Stimulated activated CD8-positive, alpha-beta memory T cell treated with anti-CD3 and anti-CD28 coated beads, Interleukin-15, amount 100 ng/mL, for 24 hours (primary cell): ENCODE results near the gene CCDC6.
"Not testable (repeated sequence)": the region's sequence is repeated elsewhere in the genome, so short reads cannot be mapped to it uniquely, and the experiment has no call there.

Experiments
- DNase-seq: peaks from one replicate; pipeline ENCODE4 v3.0.0-alpha.2; 2020; ENCODE audit warnings: low read depth

Gene CCDC6

DNA sequence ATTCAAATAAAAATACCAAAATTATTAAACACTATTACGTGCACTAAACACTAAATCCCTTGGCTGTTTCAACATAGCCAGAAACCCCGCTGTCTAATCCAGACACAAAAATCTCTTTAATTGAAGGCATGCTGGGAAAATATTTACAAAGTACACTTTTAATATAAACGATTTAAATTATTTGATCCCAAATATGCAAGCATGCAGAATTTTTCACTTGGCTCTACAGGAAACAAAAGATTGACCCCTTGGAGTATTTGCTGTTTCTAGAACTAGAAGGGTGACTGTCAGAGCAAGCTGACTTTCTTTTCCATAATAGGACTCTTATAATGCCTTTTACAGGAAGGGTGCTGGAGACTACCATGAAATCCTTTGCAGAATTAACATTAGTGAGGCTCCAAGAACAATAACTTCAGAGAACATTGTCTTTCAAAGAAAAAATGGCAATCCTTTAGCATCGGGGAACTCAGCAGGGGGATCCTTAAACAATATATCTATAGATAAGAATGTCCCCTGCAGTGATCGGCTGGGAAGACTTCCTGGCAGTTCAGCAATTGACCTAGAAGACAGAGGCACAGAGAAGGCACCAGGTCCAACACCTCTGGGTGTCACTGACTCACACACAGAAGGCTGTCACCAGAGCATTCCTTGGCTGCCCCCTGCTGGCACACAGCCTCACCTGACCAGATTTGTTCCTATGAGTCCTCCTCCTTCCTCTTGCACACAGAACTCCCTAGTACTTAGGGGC, 97.3 kb downstream of the CCDC6 start:
- peak; percentile 33 for DNase-seq

DNA sequence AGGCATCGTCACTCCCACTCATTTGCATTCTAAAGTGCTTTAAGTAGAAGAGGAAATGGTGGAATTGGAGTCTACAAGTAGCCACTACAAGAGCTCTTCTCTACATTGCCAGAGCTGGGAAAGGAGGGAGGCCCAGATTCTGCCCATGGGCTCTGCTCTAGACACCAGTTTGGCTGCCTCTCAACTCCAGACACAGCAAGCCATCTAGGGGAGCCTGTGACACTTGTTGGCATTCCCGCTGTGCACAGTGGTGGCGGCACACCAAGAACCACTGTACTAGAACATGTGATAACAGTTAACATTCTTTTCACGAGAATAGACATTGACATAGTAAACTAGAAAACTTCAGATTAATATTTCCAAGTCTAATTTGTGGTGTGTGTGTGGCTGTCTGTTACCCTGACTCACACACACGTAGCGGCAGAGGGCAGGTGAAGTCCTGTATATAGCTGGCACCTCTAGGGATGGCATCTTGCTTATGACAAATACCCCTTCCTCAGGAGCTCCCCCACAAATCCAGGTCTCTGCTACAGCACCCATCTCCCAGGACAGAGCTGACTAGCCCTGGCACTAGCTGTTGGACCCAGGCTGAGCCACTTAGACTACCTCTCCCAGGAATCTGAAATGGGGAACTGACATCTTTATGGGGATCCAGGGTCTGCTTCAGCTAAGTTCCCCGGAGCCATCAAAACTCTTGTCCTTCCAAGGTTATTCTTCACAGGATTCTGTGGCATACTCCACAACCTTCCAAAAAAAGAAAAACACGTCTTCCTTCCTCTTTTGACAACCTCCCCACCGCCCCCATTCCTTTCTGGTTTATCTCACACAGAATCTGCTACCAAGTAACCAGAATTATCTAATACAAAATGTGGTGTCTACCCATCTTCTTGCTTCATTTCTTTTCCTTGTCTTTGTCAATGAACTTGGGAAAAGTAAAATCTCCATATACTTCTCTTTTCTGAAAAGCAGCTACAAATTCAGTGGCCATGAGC, 98.4 kb downstream of the CCDC6 start:
- DNase-seq, result no peak

DNA sequence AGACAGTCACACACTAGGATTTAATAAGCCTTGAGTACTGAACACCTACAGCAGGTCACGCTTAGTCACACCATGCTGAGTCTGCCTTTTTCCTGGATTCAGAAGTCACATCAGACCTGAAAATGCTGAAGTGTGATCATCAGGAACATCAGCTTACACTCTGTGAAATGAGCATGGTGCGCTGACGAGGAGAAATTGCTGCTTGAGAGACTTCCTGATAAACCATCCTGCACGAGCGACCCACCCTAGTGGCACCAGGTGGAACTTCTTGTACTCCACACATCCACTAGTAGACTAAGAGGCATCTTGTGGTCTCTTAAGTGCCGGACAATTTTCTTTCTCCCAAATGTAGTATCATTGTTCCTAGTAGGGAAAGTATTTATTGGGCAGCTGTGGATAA, 101.3 kb downstream of the CCDC6 start:
- no peak for DNase-seq

DNA sequence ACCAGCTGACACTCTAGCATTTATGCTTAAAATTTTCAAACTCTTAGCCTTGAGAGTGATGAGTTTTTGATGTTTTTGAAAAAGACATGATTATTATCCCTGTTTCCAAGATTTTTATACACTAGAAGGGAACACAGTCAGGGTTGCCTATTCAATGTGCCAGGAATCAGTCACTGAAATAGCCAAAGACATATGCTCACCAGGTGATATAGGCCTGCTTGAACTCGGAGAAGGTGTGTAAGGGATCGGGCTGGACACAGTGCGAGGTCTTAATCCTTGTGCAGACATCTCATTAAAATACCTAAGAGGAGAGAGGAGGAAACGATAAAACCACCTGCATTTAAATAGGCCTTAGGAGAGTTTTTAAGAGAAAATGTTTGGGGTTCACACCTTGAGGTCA, 102.1 kb downstream of the CCDC6 start:
- DNase-seq, result no peak

DNA sequence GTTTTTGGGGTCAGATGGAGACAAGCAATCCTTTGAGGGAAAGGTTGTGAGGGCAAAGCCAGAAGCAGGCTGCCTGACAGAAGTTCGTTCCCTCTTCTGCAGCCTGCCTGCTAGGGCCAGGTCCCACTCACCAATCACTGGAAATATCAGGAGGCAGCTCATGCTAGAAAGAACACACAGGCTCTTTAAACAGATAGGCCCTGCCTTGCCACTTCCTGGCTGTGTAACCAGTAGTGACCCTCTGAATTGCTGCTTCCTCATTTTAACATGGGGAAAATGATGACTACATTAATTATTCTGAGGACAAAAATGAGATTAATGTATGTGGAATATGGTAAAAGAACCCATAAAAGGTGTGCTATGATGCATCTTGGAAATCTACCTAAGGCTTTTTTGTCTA, 102.6 kb downstream of the CCDC6 start:
- DNase-seq, result no peak

DNA sequence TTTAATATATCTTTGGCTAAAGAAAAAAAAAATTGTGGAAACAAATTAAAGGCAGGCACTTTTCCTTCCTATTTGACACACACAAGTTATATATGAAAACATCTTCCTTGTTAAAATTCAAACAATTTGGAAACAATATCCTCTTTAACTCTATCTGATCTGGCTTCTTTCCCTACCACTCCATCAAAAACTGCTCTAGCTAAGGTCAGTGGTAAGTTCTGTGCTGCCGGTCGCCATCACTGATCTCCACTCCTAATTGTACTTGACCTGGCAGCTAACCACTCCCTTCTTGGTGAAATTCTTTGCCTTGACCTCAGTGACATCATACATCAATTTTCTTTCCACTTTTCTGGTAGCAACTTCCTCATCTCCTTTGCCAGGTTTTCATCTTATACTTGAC, 105.2 kb downstream of the CCDC6 start:
- no peak for DNase-seq

DNA sequence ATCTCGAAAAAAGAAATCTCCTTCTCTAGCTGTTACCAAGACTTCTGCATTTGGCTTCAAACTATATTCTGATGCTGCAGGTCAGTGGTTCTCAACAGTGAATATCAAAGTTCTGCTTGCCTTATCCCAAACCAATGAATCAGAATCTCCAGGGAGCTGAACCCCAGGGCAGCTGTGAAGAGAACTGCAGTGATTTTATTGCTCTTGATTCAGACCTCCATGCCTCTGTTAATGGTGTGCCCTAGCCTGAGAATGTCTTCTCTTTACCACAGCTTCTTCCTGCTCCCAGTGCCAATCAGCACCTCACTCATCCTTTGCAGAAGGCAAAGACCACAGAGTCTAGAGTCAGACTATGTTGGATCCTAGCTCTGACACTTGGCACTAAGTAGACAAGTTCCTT, 106.9 kb downstream of the CCDC6 start:
- no peak for DNase-seq

DNA sequence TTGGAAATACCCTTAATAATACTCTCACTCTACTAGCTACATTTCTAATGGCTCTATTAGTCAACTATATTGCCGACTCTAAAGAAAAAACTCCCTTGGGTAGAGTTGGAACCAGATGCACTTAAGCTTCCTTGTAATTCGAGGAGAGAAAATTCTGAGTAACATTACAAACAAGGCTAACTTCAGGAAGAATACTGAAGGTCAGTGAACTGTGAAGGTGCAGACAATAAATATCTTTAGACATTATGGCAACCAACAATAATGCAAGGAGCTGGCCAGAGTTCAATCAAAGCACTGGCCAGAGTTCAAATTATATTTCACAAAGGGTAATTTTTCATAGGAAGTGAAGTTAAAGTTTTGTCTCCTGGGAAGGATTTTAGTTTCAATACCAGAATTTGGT, 112.4 kb downstream of the CCDC6 start:
- no peak for DNase-seq

DNA sequence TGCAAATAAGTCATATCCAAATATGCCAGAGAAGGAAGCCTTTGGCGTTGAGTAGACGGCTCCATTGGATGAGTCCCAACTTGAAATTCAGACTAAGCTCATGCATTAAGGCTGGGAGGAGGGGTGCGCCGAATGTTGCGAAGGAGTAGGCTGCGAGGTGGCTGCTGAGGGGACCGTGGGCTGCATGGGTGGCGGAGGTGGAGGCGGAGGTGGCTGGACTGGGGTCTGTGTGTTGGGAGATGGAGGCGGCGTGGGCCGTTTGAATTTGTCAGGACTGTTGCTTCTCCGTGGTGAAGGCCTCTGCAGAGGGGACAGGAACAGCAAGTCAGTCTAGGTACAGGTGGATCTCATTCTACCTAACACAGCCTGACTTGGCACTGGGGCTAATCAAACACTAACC, 113.5 kb downstream of the CCDC6 start:
- DNase-seq, result no peak

DNA sequence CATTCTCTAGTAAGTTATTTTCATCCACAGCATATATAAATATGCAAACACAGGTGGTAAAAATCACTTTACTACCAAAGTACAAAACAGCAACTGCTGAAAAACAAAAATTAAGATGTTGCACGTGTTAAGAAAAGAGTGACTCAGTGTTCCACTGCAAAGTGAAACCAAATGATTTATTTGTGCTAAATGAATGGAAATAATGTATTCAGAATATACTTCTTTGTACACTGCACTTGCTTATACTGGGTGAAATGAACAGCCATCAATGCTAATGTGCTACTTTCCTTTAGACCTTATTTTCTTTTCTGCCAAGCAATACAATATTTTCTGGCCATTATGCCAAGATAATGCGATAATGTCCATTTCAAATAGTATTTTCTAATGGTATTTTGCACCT, 114.8 kb downstream of the CCDC6 start:
- no peak for DNase-seq

DNA sequence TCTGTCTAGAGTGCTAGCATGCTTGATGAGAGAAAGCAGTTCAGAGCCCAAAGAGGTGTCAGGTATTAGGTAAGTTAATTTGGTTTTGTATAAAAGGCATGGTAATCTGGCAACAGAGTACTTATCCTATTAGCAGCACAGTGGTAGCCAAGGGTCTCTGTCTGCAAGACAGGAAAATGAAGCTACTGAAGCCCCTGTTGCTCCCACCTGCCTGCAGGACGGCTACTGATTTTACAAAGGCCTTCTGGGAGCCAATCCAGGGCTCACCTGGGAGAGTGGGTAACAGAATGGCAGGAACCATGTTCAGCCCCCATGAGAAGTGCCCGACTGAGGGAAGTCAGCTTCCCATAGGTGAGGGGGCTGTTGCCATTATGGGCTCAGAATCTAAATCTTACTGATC, 116.3 kb downstream of the CCDC6 start:
- DNase-seq, result not testable (repeated sequence)

DNA sequence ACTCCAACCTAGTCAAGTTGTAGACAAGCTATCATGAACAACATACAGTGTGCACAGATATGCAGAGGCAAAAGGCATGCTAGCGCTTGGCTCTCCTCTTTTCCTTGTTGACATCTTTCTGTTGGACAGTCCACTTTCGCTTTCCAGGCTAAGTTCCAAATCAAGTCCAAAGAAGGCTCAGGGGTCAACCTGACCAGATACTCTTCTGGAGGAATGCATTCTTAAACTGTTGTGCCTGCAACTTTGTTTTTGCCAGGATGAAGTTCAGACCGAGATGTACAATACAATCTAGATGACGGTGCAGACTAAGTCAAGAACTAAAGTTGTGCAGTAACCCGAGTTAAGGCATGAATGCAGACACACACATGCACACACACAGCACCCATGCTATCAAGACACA, 117.4 kb downstream of the CCDC6 start:
- not testable (repeated sequence) for DNase-seq

DNA sequence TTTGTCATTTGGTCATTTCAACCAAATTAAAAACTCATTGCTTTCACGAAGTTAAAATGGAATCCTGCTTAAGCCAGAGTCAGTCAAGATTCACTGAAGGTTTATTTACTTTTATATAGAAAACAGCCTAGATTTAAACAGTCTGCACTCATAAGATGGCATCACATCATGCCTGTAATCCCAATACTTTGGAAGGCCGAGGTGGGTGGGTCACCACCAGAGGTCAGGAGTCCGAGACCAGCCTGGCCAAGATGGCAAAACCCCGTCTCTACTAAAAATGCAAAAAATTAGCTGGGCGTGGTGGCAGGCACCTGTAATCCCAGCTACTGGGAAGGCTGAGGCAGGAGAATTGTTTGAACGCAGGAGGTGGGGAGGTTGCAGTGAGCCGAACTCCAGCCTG, 119.3 kb downstream of the CCDC6 start:
- DNase-seq, result not testable (repeated sequence)

DNA sequence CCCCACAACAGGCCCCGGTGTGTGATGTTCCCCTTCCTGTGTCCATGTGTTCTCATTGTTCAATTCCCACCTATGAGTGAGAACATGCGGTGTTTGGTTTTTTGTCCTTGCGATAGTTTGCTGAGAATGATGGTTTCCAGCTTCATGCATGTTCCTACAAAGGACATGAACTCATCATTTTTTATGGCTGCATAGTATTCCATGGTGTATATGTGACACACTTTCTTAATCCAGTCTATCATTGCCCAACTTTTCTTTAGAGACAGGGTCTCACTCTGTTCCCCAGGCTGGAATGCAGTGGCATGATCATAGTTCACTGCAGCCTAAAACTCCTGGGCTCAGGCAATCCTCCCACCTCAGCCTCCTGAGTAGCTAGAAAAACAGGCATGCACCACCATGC, 120.9 kb downstream of the CCDC6 start:
- not testable (repeated sequence) for DNase-seq

DNA sequence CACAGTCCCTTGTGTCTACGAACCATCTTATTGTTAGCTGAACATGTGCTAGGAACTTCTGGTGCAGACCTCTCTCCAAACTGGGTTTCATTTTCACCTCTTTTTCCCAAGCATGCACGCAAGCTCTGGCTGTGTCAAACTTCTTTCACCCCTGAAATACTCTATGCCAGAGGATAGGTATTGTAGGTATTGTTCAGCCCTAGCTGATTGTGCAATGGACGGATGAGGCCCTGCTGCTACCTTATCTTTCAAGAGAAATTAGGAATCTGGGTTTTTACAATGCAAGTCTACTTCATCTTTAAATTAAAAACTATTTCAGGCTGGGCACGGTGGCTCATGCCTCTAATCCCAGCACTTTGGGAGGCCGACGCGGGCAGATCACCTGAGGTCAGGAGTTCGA, 124.8 kb downstream of the CCDC6 start:
- no peak for DNase-seq

DNA sequence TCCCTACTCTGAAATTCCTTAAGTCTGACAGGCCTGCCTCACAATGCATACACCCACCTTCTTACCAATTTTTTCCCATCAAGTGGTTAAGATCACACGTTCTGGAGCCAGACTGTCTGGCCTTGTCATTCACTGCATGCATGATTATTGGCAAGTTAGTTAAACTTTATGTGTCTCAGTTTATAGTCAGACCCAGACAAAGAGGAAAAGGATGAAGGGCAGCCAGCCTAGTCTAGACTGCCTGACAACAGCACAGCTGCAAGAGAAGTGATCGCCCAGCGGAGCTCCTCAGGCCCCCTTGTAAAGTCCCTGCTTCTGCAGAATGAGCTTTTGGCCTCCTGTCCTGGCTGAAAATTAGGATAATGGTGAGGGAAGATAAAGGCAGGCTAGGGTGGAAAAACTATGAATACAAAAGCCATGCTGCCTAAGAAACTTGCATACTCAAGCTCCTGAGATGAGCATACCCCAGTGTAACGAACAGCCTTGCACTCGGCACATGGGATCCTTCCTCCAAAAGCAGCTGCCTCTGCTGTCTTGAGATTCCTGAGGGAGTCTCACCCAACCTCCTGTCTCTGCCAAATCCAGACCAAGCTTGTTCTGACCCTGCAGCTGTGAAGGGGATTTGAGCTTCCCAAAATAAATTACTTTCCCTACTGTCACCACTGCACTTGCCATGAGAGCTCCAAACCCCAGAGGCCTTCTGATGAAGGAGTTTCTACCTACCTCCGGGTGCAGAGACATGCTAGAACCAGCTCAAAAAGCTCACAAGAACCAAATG, 126.4 kb downstream of the CCDC6 start:
- no peak for DNase-seq

DNA sequence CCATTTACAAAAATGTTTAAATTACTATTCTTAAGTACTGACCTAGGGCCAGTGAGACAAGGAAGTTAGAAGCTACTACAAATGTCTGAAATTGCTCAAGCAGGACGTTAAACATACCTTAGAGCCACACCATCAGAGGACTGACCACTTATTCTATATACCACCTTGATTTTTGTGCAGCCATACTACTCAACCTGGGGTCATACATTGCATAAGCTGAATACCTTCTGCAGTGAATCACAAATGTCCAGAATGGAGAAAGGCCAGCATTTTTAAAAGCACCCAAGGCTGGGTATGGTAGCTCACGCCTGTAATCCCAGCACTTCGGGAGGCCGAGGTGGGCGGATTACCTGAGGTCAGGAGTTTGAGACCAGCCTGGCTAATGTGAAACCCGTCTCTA, 131.9 kb downstream of the CCDC6 start:
- DNase-seq, result no peak

DNA sequence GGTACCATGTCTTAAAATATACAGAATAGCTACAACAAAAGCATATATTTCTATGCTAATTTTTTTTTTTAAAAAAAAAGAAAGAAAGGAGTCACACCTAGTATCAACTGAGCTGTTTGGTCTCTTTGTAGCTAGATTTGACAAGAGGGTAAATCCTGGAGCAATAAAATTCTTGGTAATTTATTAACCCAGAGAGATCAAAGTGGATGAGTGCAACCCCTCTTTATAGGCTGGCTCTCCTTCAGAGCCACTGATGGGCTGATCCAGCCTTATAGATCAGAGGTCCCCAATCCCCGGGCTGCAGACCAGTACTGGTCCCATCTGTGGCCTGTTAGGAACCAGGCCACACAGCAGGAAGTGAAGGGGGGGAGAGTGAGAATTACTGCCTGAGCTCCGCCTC, 133.3 kb downstream of the CCDC6 start:
- no peak for DNase-seq

DNA sequence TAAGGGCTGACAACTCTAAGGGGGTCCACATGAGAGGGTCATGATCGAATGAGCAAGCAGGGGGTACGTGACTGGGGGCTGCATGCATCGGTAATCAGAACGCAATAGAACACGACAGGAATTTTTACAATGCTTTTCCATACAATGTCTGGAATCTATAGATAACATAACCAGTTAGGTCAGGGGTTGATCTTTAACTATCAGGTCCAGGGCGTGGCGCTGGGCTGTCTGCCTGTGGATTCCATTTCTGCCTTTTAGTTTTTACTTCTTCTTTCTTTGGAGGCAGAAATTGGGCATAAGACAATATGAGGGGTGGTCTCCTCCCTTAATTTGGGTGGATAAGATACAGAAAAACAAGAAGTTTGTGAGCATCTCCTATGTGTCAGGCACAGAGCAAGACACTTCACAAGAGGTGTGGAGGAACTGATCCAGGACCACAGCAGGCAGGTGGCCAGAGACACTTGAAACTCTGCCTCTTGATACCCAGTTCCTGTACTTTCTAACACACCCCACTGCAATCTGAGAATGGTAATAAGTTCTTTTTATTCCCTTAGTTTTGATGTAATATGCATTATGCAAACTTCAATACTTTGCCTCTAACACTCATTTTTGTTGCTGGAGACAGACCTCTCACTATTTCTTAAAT, 135.1 kb downstream of the CCDC6 start:
- DNase-seq, result no peak

DNA sequence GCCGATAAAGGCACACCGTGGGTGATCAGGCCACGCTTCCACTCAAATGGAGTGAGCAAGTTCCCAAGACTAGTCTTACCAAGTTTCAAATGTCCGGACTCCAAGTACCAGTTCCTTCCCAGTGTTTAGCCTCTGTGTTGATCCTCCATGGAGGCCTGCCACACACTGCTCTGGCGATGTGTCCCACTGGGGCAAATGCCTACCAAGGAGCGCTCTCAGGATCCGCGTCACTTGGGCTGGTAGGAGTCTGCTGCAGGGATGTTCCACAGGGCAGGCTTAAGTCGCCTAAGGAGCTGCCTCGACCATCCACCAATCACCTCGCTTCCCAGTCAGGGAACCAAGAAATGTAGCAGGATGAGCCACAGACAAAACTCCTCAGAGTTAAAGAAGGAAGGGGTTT, 135.7 kb downstream of the CCDC6 start:
- no peak for DNase-seq

DNA sequence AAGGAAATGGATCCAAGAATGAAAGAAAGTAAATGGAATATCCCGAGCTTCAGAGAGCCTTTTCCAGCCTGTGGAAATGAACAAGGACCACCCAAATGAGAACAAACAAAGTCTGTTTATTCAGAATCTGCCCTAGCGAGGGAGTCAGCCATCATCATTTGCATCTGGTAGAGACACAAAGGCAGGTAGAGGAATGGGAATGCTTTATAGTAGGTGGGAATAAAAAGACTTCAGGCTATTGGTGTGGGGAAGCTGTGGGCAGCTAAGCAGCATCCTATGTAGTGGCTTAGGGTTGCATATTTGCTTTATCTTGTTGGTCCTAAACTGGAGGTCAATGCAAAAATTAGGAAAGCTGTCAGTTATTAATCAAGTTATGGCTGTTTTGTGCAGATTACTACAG, 143.9 kb downstream of the CCDC6 start:
- DNase-seq, result no peak

DNA sequence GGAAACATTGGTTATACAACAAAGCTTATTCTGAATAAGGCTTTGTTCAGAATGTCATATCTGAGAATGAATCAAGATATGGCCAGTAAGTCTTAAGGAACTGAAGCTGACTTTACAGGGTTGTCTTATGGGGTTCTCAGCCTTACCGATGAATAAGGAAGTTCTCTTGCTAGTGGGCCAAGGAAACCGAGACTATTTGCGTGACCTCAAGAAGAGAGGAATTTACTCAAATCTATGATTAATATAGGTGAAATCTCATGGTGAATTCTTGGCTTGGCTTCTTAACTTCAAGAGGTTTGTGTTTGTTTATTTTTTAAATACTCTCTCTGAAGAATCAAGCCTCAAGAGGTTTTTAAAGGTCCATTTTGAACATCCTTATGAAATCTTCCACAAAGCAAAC, 148.4 kb downstream of the CCDC6 start:
- no peak for DNase-seq
